NK-92 treated with Interleukin-12 subunit alpha and Interleukin-12 subunit beta, amount 100 ng/mL, for 24 hours (cell line): ENCODE data around the gene KCNE4.

Experiments used
- DNase-seq: peaks from one replicate; lab custom pipeline; 2025; lab: John Stamatoyannopoulos, UW

The KCNE4 gene

GRCh38 chr2:223088866-223089265 is 36.9 kb downstream of the KCNE4 start:
- no peak for DNase-seq

GRCh38 chr2:223090039-223090438 is 38.0 kb downstream of the KCNE4 start:
- no peak for DNase-seq

GRCh38 chr2:223090540-223091235 is 38.7 kb downstream of the KCNE4 start:
- DNase-seq, result no peak

- no peak for DNase-seq
These were observed 40.7 kb downstream of the KCNE4 start for GRCh38 chr2:223092667-223093066.

- no peak for DNase-seq
These were observed 41.6 kb downstream of the KCNE4 start for GRCh38 chr2:223093436-223094241.

GRCh38 chr2:223095207-223095606 is 43.2 kb downstream of the KCNE4 start:
- DNase-seq, result no peak

- no peak for DNase-seq
These were observed 44.4 kb downstream of the KCNE4 start for GRCh38 chr2:223096235-223096970.

- no peak for DNase-seq
These were observed 45.9 kb downstream of the KCNE4 start for GRCh38 chr2:223097888-223098383.

GRCh38 chr2:223099561-223099960 is 47.6 kb downstream of the KCNE4 start:
- no peak for DNase-seq

GRCh38 chr2:223100061-223100511 is 48.1 kb downstream of the KCNE4 start:
- DNase-seq, result no peak

GRCh38 chr2:223101340-223102039 is 49.5 kb downstream of the KCNE4 start:
- DNase-seq, result no peak

GRCh38 chr2:223102040-223102400 is 50.0 kb downstream of the KCNE4 start:
- DNase-seq, result no peak

GRCh38 chr2:223102450-223102849 is 50.5 kb downstream of the KCNE4 start:
- no peak for DNase-seq

- DNase-seq, result no peak
These were observed 52.5 kb downstream of the KCNE4 start for GRCh38 chr2:223104336-223105132.
